SK-N-SH (cell line): ENCODE data around the gene SH3D19. TPM values are rescaled to one million over a fixed set of nuclear protein-coding genes. Genes with fewer than 3 reads are reported as not detected.
A peak's percentile ranks its signal among the peaks of the same experiment; 100 is the strongest.

ENCODE experiments used
- CTCF ChIA-PET: fragments of 300-600, 350-600 bp; formaldehyde crosslinking; extraction: SDS; loops from one replicate; lab custom pipeline; 2021; lab: Yijun Ruan, JAX
- POLR2A ChIA-PET: fragments of 350-600 bp; sonication (Branson Sonifier 250); formaldehyde crosslinking; extraction: SDS; loops from one replicate; lab custom pipeline; 2020; ENCODE audit warnings: antibody characterized with exemption, inconsistent platforms; lab: Yijun Ruan, JAX
- DNase-seq: peaks from one replicate; pipeline ENCODE4 v3.0.0; 2012
- H2AFZ ChIP-seq: fragments of 200-600 bp; sonication (generic); 2 replicates; pipeline ENCODE4 v1.8.1; 2016; ENCODE audit warnings: antibody characterized with exemption, mild to moderate bottlenecking, low read depth
- H3F3A ChIP-seq: fragments of 200-600 bp; sonication (generic); replicated peaks from 2 replicates; pipeline ENCODE3; 2016; ENCODE audit warnings: antibody characterized with exemption, mild to moderate bottlenecking; ENCODE audit not compliant: insufficient read depth
- H3K27ac ChIP-seq, 2 experiments: fragments of 200-500 bp in 1 of 2; fragments of 200-600 bp in 1 of 2; sonication (Bioruptor generic) in 1 of 2; sonication (generic), shearing (Covaris generic) in 1 of 2; 2 replicates each; pipeline versions ENCODE4 v1.5.1 to v1.6.1; 2014 to 2016; ENCODE audit warnings: low read depth in 2 of 2, inconsistent platforms in 1 of 2, low read length in 1 of 2, mild to moderate bottlenecking in 1 of 2, mixed read lengths in 1 of 2
- H3K27me3 ChIP-seq: fragments of 200-600 bp; sonication (generic), shearing (Covaris generic); 2 replicates; pipeline ENCODE4 v1.6.1; 2016; ENCODE audit warnings: mixed run types; ENCODE audit not compliant: insufficient read depth
- H3K36me3 ChIP-seq, 2 experiments: fragments of 200-500 bp in 1 of 2; fragments of 200-600 bp in 1 of 2; sonication (Bioruptor generic) in 1 of 2; sonication (generic) in 1 of 2; replicated peaks in 1 of 2; 2 replicates each; pipeline versions ENCODE3 to v1.5.1; 2014 to 2016; ENCODE audit warnings: low read length in 1 of 2, mild to moderate bottlenecking in 1 of 2; ENCODE audit not compliant: insufficient read depth in 2 of 2, control insufficient read depth in 1 of 2
- H3K4me1 ChIP-seq, 2 experiments: fragments of 200-500 bp in 1 of 2; fragments of 200-600 bp in 1 of 2; sonication (Bioruptor generic) in 1 of 2; sonication (generic), shearing (Covaris generic) in 1 of 2; 2 replicates each; pipeline versions ENCODE4 v1.5.1 to v1.6.1; 2014 to 2016; ENCODE audit warnings: low read depth in 1 of 2, low read length in 1 of 2, mixed run types in 1 of 2; ENCODE audit not compliant: insufficient read depth in 2 of 2, control insufficient read depth in 1 of 2
- H3K4me2 ChIP-seq: fragments of 200-600 bp; sonication (generic), shearing (Covaris generic); 2 replicates; pipeline ENCODE4 v1.6.1; 2017; ENCODE audit warnings: mixed run types
- H3K4me3 ChIP-seq, 2 experiments: fragments of 200-500 bp in 1 of 2; fragments of 200-600 bp in 1 of 2; sonication (Bioruptor generic) in 1 of 2; sonication (generic), shearing (Covaris generic) in 1 of 2; 2 replicates each; pipeline versions ENCODE4 v1.5.1 to v1.8.1; 2014 to 2016; ENCODE audit warnings: low read depth in 2 of 2, inconsistent platforms in 1 of 2, low read length in 1 of 2, mild to moderate bottlenecking in 1 of 2, mixed read lengths in 1 of 2, moderate library complexity in 1 of 2
- H3K79me2 ChIP-seq: fragments of 200-600 bp; sonication (generic); 2 replicates; pipeline ENCODE4 v1.8.1; 2017; ENCODE audit warnings: mild to moderate bottlenecking; ENCODE audit not compliant: insufficient read depth
- H3K9ac ChIP-seq: fragments of 200-600 bp; sonication (generic); 2 replicates; pipeline ENCODE4 v1.6.1; 2017; ENCODE audit warnings: mixed run types
- H3K9me2 ChIP-seq: fragments of 200-600 bp; sonication (generic); 2 replicates; pipeline ENCODE4 v1.6.1; 2017; ENCODE audit warnings: mixed run types
- H3K9me3 ChIP-seq: fragments of 200-600 bp; sonication (generic); 2 replicates; pipeline ENCODE4 v1.6.1; 2017; ENCODE audit warnings: mixed run types, mild to moderate bottlenecking, moderate library complexity
- H4K20me1 ChIP-seq: fragments of 200-600 bp; sonication (generic); 2 replicates; pipeline ENCODE4 v1.6.1; 2017; ENCODE audit warnings: mild to moderate bottlenecking, mixed run types; ENCODE audit not compliant: insufficient read depth
- CHD2 ChIP-seq: fragments of 150-350 bp; IDR thresholded peaks from 2 replicates; pipeline ENCODE4 v1.6.1; 2018; ENCODE audit warnings: low read length; ENCODE audit not compliant: partially characterized antibody
- ELF1 ChIP-seq: IDR thresholded peaks from 2 replicates; pipeline ENCODE4 v1.4.0; 2012
- FOSL2 ChIP-seq: IDR thresholded peaks from 2 replicates; pipeline ENCODE4 v1.4.0; 2012; ENCODE audit warnings: low read depth, mild to moderate bottlenecking, moderate library complexity, borderline replicate concordance
- FOXM1 ChIP-seq: IDR thresholded peaks from 2 replicates; pipeline ENCODE4 v1.4.0; 2012; ENCODE audit warnings: low read depth, mild to moderate bottlenecking
- IRF3 ChIP-seq: fragments of 150-350 bp; IDR thresholded peaks from 2 replicates; pipeline ENCODE4 v1.6.1; 2016; ENCODE audit warnings: mild to moderate bottlenecking, low read depth, low read length
- MEF2A ChIP-seq: IDR thresholded peaks from 2 replicates; pipeline ENCODE4 v1.4.0; 2012; ENCODE audit warnings: low read depth, borderline replicate concordance
- MXI1 ChIP-seq: IDR thresholded peaks from 2 replicates; pipeline ENCODE4 v1.6.1; 2012; ENCODE audit warnings: mild to moderate bottlenecking, low read depth, low read length, improper control_type of control experiment
- NFIC ChIP-seq: IDR thresholded peaks from 2 replicates; pipeline ENCODE4 v1.4.0; 2012; ENCODE audit warnings: borderline replicate concordance
- NRF1 ChIP-seq: IDR thresholded peaks from 2 replicates; pipeline ENCODE4 v1.6.1; 2012; ENCODE audit warnings: low read depth, mild to moderate bottlenecking, low read length
- PBX3 ChIP-seq: IDR thresholded peaks from 2 replicates; pipeline ENCODE4; 2012
- RFX5 ChIP-seq: IDR thresholded peaks from 2 replicates; pipeline ENCODE4 v1.6.1; 2012; ENCODE audit warnings: mild to moderate bottlenecking, improper control_type of control experiment, low read length
- RXRA ChIP-seq: IDR thresholded peaks from 2 replicates; pipeline ENCODE4 v1.4.0; 2012; ENCODE audit warnings: low read depth, mild to moderate bottlenecking, borderline replicate concordance
- SIN3A ChIP-seq: IDR thresholded peaks from 2 replicates; pipeline ENCODE4 v1.6.1; 2012; ENCODE audit warnings: low read depth, mild to moderate bottlenecking, low read length, moderate library complexity, borderline replicate concordance
- TEAD4 ChIP-seq: IDR thresholded peaks from 2 replicates; pipeline ENCODE4 v1.4.0; 2012; ENCODE audit warnings: mild to moderate bottlenecking, borderline replicate concordance; ENCODE audit not compliant: insufficient read depth
- USF1 ChIP-seq: IDR thresholded peaks from 2 replicates; pipeline ENCODE4 v1.4.0; 2012; ENCODE audit warnings: low read depth, borderline replicate concordance
- YY1 ChIP-seq: IDR thresholded peaks from 2 replicates; pipeline ENCODE4 v1.4.0; 2012; ENCODE audit warnings: low read depth, mild to moderate bottlenecking
- ZBTB33 ChIP-seq: IDR thresholded peaks from 2 replicates; pipeline ENCODE4 v1.4.0; 2012; ENCODE audit warnings: low read depth, borderline replicate concordance
- WGBS: methylation state at CpG from one replicate; pipeline ENCODE4 v1.1.6; 2017; ENCODE audit warnings: low lambda C conversion rate; 5-methylcytosine and 5-hydroxymethylcytosine counted together
- polyA plus RNA-seq, 3 experiments: library from polyadenylated mRNA; depleted of rRNA; stranded (reverse); fragments of >200 nt; gene quantifications; 2 replicates each; pipeline ENCODE4 v1.2.3, GENCODE V29; 2012
- TF ChIP-seq, protein P1 (sequence below): fragments of 200-600 bp; sonication (generic); IDR thresholded peaks from 2 replicates; pipeline ENCODE4 v1.6.1; 2017; ENCODE audit warnings: antibody characterized with exemption, mild to moderate bottlenecking, moderate library complexity
- TF ChIP-seq, protein P2 (sequence below): fragments of 150-350 bp; IDR thresholded peaks from 2 replicates; pipeline ENCODE4 v1.6.1; 2017; ENCODE audit warnings: antibody characterized with exemption, low read length, low read depth, borderline replicate concordance

SH3D19 gene
- polyA plus RNA-seq, 1 of the 3 experiments (the other 2 are of a cell fraction) = 7.1 TPM

DNA sequence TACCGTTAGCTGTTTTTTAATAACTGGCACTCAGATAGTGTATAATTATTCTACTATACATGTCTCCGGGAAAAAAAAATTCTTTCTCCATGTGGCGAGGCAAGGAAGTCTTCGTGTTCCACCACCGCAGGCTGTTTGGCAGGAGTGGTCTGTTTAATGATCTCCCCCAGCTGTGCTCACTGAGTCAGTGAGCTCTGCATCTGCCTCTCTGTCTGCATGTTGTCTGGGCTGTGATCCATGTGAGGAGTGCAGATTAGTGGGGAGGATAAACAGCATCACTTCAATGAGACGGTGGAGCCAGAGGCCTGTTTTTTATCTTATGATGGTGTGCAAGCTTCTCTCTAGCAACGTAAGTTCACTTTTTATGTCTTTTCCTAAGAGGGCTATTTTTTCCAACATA lies 156.2 kb downstream of the SH3D19 start (continued):
- no peak for TF ChIP-seq ZBTB33
- peak; percentile 52 for TF ChIP-seq FOSL2
- no peak for TF ChIP-seq USF1
- TF ChIP-seq ELF1 = no peak
- TF ChIP-seq MXI1 = peak; percentile 91
- no peak for TF ChIP-seq MEF2A
- no peak for TF ChIP-seq FOXM1
- TF ChIP-seq NRF1 = no peak
- TF ChIP-seq RFX5 = no peak
- TF ChIP-seq, protein P1, sequence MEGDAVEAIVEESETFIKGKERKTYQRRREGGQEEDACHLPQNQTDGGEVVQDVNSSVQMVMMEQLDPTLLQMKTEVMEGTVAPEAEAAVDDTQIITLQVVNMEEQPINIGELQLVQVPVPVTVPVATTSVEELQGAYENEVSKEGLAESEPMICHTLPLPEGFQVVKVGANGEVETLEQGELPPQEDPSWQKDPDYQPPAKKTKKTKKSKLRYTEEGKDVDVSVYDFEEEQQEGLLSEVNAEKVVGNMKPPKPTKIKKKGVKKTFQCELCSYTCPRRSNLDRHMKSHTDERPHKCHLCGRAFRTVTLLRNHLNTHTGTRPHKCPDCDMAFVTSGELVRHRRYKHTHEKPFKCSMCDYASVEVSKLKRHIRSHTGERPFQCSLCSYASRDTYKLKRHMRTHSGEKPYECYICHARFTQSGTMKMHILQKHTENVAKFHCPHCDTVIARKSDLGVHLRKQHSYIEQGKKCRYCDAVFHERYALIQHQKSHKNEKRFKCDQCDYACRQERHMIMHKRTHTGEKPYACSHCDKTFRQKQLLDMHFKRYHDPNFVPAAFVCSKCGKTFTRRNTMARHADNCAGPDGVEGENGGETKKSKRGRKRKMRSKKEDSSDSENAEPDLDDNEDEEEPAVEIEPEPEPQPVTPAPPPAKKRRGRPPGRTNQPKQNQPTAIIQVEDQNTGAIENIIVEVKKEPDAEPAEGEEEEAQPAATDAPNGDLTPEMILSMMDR = no peak
- peak; percentile 78 for TF ChIP-seq CHD2
- TF ChIP-seq NFIC = peak; percentile 64
- peak; percentile 80 for TF ChIP-seq PBX3
- TF ChIP-seq TEAD4 = no peak; the same call in 1 of the 2 replicates
- TF ChIP-seq YY1 = no peak
- TF ChIP-seq RXRA = no peak

DNA sequence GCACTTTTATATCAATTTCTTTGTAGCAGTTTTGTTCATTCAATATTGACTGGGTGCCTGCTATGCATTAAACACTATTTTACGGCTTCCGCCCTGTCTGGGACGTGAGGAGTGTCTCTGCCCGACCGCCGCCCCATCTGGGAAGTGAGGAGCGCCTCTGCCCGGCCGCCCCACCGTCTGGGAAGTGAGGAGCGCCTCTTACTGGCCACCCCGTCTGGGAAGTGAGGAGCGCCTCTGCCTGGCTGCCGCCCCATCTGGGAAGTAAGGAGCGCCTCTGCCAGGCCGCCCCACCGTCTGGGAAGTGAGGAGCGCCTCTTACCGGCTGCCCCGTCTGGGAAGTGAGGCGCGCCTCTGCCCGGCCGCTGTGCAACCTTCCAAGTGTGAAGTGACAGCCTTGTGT lies 157.8 kb downstream of the SH3D19 start:
- H3K27ac ChIP-seq = no peak overlapping the region
- H3K27me3 ChIP-seq = no peaks in the 10 kb centered on the region
- 96% methylated on average over 23 of the region's 24 CpGs for WGBS
- no peak overlapping the region for H3K4me3 ChIP-seq
- H3K36me3 ChIP-seq = peaks cover 3 to 18% of the 10 kb centered on the region in 2 experiments
- H3K4me2 ChIP-seq = no peak overlapping the region
- no peak for DNase-seq
- no peak overlapping the region for H3K9ac ChIP-seq
- ChIA-PET POLR2A (no interaction called here), CTCF (interaction anchor here (0.6 to 1.8 kb wide), 4 partner anchors 14 to 67 kb away, joined by 3 to 6 read pairs (median 3); no protein-coding TSS in a partner anchor)
- no peaks in the 10 kb centered on the region for H4K20me1 ChIP-seq
- H3F3A ChIP-seq = no peaks in the 10 kb centered on the region
- peaks cover 12 to 20% of the 10 kb centered on the region in 2 experiments for H3K4me1 ChIP-seq
- no peaks in the 10 kb centered on the region for H3K9me2 ChIP-seq
- TF ChIP-seq, protein P2, sequence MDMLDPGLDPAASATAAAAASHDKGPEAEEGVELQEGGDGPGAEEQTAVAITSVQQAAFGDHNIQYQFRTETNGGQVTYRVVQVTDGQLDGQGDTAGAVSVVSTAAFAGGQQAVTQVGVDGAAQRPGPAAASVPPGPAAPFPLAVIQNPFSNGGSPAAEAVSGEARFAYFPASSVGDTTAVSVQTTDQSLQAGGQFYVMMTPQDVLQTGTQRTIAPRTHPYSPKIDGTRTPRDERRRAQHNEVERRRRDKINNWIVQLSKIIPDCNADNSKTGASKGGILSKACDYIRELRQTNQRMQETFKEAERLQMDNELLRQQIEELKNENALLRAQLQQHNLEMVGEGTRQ = no peak
- TF ChIP-seq YY1 (no peak), RFX5 (no peak), IRF3 (no peak), SIN3A (no peak), ZBTB33 (no peak), NRF1 (no peak), MXI1 (no peak)
- H3K79me2 ChIP-seq = no peaks in the 10 kb centered on the region
- H2AFZ ChIP-seq = no peak overlapping the region
- H3K9me3 ChIP-seq = no peaks in the 10 kb centered on the region
